Measurements from ENCODE around the gene SLCO1B3.

Gene SLCO1B3

DNA sequence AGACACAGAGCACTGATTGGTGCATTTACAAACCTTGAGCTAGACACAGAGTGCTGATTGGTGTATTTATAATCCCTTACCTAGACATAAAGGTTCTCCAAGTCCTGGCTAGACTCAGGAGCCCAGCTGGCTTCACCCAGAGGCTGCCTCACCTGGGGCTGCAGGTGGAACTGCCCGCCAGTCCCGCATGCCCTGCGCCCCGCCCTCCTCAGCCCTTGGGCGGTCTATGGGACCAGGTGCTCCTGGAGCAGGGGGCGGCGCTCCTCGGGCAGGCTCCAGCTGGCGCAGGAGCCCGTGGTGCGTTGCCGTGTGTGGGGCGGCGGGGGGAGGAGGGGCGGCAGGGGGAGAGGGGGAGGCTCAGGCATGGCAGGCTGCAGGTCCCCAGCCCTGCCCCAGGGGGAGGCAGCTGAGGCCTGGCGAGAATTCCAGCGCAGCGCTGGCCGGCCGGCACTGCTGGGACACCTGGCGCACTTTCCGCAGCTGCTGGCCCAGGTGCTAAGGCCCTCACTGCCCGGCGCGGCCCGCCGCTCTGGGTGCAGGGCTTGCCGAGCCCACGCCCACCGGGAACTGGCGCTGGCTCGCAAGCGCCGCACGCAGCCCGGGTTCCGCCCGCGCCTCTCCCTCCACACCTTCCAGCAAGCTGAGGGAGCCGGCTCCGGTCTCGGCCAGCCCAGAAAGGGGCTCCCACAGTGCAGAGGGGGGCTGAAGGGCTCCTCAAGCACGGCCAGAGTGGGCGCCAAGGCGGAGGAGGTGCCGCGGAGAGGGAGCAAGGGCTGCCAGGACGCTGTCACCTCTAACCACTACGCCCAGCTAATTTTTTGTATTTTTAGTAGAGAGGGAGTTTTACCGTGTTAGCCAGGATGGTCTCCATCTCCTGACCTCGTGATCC lies 3.1 kb upstream of the SLCO1B3 start:
- H3K9ac ChIP-seq (ENCODE audit: low read depth in 1 of 2, low read length in 2 of 2) = no peak overlapping the region
- H3K4me1 ChIP-seq (ENCODE audit: control insufficient read depth in 2 of 2, insufficient read depth in 2 of 2, low read length in 2 of 2) = no peaks in the 10 kb centered on the region
- no peak overlapping the region for H3K27ac ChIP-seq (ENCODE audit: low read depth in 2 of 2, low read length in 2 of 2)
- no peaks in the 10 kb centered on the region for H3K36me3 ChIP-seq (ENCODE audit: control insufficient read depth in 2 of 2, insufficient read depth in 2 of 2, low read length in 2 of 2)
- H3K27me3 ChIP-seq (ENCODE audit: control insufficient read depth in 2 of 2, insufficient read depth in 2 of 2, low read length in 2 of 2) = no peaks in the 10 kb centered on the region
- H3K4me3 ChIP-seq (ENCODE audit: low read length in 2 of 2) = no peak overlapping the region
- no peaks in the 10 kb centered on the region for H3K9me3 ChIP-seq (ENCODE audit: control insufficient read depth in 2 of 2, low read length in 2 of 2)

DNA sequence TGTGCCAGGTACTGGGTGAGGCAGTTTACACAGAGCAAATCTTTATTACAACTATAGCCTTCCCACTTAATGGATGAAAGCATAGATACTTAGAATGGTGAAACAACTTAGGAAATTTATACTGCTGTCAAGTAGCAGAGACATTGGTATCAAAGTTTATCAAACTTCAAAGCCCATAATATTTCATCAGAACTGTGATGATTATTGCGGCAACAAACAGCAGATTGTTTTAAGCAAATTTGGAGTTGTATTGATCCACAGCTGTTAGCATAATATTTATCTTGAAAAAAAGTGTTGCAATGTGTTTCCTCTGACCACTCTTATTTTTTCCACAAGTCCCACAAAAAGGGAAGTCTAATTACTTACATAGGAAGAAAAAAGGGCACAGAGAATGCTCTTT lies 2.0 kb upstream of the SLCO1B3 start:
- Histone ChIP-seq H3K36me3 (ENCODE audit: control insufficient read depth in 2 of 2, insufficient read depth in 2 of 2, low read length in 2 of 2) (no peaks in the 10 kb centered on the region), H3K27ac (ENCODE audit: low read depth in 2 of 2, low read length in 2 of 2) (no peak overlapping the region), H3K9me3 (ENCODE audit: control insufficient read depth in 2 of 2, low read length in 2 of 2) (no peaks in the 10 kb centered on the region), H3K4me3 (ENCODE audit: low read length in 2 of 2) (no peak overlapping the region), H3K4me1 (ENCODE audit: control insufficient read depth in 2 of 2, insufficient read depth in 2 of 2, low read length in 2 of 2) (no peaks in the 10 kb centered on the region), H3K27me3 (ENCODE audit: control insufficient read depth in 2 of 2, insufficient read depth in 2 of 2, low read length in 2 of 2) (no peaks in the 10 kb centered on the region), H3K9ac (ENCODE audit: low read depth in 1 of 2, low read length in 2 of 2) (no peak overlapping the region)

DNA sequence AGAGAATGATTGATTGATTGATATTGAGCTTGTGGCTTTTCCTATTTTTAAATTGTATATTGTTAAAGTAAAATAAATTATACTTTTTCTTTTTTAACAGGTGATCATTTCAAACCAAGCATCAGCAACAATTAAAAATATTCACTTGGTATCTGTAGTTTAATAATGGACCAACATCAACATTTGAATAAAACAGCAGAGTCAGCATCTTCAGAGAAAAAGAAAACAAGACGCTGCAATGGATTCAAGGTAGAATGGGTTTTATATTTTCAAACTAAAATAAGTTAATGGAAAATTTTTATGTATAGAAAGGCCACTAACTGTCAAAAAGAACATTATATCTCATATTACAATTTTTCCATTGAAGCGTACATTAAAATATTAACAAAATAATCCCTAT lies 5.1 kb downstream of the SLCO1B3 start:
- no peaks in the 10 kb centered on the region for H3K36me3 ChIP-seq (ENCODE audit: control insufficient read depth in 2 of 2, insufficient read depth in 2 of 2, low read length in 2 of 2)
- H3K4me1 ChIP-seq (ENCODE audit: control insufficient read depth in 2 of 2, insufficient read depth in 2 of 2, low read length in 2 of 2) = no peaks in the 10 kb centered on the region
- no peaks in the 10 kb centered on the region for H3K27me3 ChIP-seq (ENCODE audit: control insufficient read depth in 2 of 2, insufficient read depth in 2 of 2, low read length in 2 of 2)
- no peak overlapping the region for H3K4me3 ChIP-seq (ENCODE audit: low read length in 2 of 2)
- no peak overlapping the region for H3K27ac ChIP-seq (ENCODE audit: low read depth in 2 of 2, low read length in 2 of 2)
- H3K9me3 ChIP-seq (ENCODE audit: control insufficient read depth in 2 of 2, low read length in 2 of 2) = no peaks in the 10 kb centered on the region
- H3K9ac ChIP-seq (ENCODE audit: low read depth in 1 of 2, low read length in 2 of 2) = no peak overlapping the region

DNA sequence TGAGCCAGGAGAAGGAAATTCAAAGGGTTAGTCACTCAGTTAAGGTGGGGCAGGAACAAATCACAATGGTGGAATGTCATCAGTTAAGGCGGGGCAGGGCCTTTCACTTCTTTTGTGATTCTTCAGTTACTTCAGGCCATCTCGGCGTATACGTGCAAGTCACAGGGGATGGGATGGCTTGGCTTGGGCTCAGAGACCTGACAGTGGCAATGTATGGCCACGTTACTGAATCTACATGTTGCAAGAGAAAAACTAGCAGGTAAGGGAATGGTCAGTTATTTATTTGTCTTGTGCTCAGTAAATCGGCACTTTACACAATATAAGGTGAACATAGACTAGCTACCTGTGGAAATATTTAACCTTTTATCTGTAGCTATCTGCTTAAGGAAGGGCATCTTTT lies 11.9 kb downstream of the SLCO1B3 start:
- H3K4me1 ChIP-seq (ENCODE audit: control insufficient read depth in 2 of 2, insufficient read depth in 2 of 2, low read length in 2 of 2) = no peaks in the 10 kb centered on the region
- no peaks in the 10 kb centered on the region for H3K27me3 ChIP-seq (ENCODE audit: control insufficient read depth in 2 of 2, insufficient read depth in 2 of 2, low read length in 2 of 2)
- H3K27ac ChIP-seq (ENCODE audit: low read depth in 2 of 2, low read length in 2 of 2) = no peak overlapping the region
- no peak overlapping the region for H3K9ac ChIP-seq (ENCODE audit: low read depth in 1 of 2, low read length in 2 of 2)
- no peaks in the 10 kb centered on the region for H3K9me3 ChIP-seq (ENCODE audit: control insufficient read depth in 2 of 2, low read length in 2 of 2)
- H3K36me3 ChIP-seq (ENCODE audit: control insufficient read depth in 2 of 2, insufficient read depth in 2 of 2, low read length in 2 of 2) = no peaks in the 10 kb centered on the region
- no peak overlapping the region for H3K4me3 ChIP-seq (ENCODE audit: low read length in 2 of 2)

DNA sequence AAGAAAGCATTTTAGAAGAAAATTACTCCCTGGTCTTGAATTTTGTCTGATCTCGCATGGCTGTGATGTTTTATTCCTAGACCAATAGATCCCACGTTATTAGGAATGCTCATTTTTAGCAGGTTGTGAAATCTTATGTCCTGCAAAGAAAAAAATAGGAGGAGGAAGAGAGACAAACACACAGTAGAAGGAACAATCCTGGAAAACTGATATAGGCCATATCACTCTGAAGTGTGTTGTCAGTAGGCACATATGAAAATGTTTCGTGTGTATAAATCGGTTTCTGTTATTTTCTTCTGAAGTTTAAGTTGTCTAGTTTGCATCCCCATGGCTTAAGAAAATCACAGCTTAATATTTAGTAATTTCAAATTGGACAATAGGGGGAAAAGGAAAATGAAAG lies 12.4 kb downstream of the SLCO1B3 start:
- no peak overlapping the region for H3K27ac ChIP-seq (ENCODE audit: low read depth in 2 of 2, low read length in 2 of 2)
- no peaks in the 10 kb centered on the region for H3K4me1 ChIP-seq (ENCODE audit: control insufficient read depth in 2 of 2, insufficient read depth in 2 of 2, low read length in 2 of 2)
- H3K36me3 ChIP-seq (ENCODE audit: control insufficient read depth in 2 of 2, insufficient read depth in 2 of 2, low read length in 2 of 2) = no peaks in the 10 kb centered on the region
- no peak overlapping the region for H3K4me3 ChIP-seq (ENCODE audit: low read length in 2 of 2)
- H3K9me3 ChIP-seq (ENCODE audit: control insufficient read depth in 2 of 2, low read length in 2 of 2) = no peaks in the 10 kb centered on the region
- no peaks in the 10 kb centered on the region for H3K27me3 ChIP-seq (ENCODE audit: control insufficient read depth in 2 of 2, insufficient read depth in 2 of 2, low read length in 2 of 2)
- H3K9ac ChIP-seq (ENCODE audit: low read depth in 1 of 2, low read length in 2 of 2) = no peak overlapping the region

DNA sequence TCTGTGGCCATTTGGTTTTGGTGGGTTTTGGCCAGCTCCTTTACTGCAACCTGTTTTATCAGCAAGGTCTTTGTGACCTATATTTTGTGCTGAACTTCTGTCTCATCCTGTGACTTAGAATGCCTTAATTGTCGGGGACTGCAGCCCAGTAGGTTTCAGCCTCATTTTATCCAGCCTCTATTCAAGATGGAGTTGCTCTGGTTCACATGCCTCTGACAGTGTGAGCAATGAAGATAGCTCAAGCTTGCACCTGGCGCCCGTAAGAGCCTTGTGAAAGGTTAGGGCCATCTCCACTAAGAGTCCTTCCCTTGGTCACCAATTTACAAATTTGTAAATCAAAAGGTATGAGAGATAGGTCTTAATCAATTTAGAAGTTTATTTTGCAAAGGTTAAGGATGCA lies 19.4 kb downstream of the SLCO1B3 start:
- H3K27ac ChIP-seq (ENCODE audit: low read depth in 2 of 2, low read length in 2 of 2) = no peak overlapping the region
- no peak overlapping the region for H3K4me3 ChIP-seq (ENCODE audit: low read length in 2 of 2)
- H3K9ac ChIP-seq (ENCODE audit: low read depth in 1 of 2, low read length in 2 of 2) = no peak overlapping the region
- H3K4me1 ChIP-seq (ENCODE audit: control insufficient read depth in 2 of 2, insufficient read depth in 2 of 2, low read length in 2 of 2) = no peaks in the 10 kb centered on the region
- no peaks in the 10 kb centered on the region for H3K9me3 ChIP-seq (ENCODE audit: control insufficient read depth in 2 of 2, low read length in 2 of 2)
- no peaks in the 10 kb centered on the region for H3K27me3 ChIP-seq (ENCODE audit: control insufficient read depth in 2 of 2, insufficient read depth in 2 of 2, low read length in 2 of 2)
- no peaks in the 10 kb centered on the region for H3K36me3 ChIP-seq (ENCODE audit: control insufficient read depth in 2 of 2, insufficient read depth in 2 of 2, low read length in 2 of 2)

DNA sequence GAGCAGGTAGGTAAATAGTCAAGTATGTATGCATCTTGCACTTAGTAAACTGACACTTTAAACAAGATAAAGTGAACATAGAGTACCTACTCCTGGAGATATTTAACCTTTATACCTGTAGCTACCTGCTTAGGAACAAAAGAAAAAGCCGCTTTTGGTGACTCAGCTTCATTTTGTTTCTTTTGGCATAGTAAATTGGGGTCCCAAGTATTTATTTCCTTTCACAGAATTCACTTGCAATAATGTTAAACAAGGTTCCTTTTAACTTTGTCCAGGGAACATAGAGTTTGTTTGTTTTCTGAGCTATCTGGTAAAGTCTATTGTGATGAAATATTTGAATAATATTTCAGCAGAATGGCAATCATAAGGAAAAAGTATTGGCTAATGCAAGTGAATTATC lies 20.0 kb downstream of the SLCO1B3 start:
- no peaks in the 10 kb centered on the region for H3K4me1 ChIP-seq (ENCODE audit: control insufficient read depth in 2 of 2, insufficient read depth in 2 of 2, low read length in 2 of 2)
- no peaks in the 10 kb centered on the region for H3K36me3 ChIP-seq (ENCODE audit: control insufficient read depth in 2 of 2, insufficient read depth in 2 of 2, low read length in 2 of 2)
- H3K9ac ChIP-seq (ENCODE audit: low read depth in 1 of 2, low read length in 2 of 2) = no peak overlapping the region
- H3K27me3 ChIP-seq (ENCODE audit: control insufficient read depth in 2 of 2, insufficient read depth in 2 of 2, low read length in 2 of 2) = no peaks in the 10 kb centered on the region
- no peaks in the 10 kb centered on the region for H3K9me3 ChIP-seq (ENCODE audit: control insufficient read depth in 2 of 2, low read length in 2 of 2)
- H3K27ac ChIP-seq (ENCODE audit: low read depth in 2 of 2, low read length in 2 of 2) = no peak overlapping the region
- no peak overlapping the region for H3K4me3 ChIP-seq (ENCODE audit: low read length in 2 of 2)

DNA sequence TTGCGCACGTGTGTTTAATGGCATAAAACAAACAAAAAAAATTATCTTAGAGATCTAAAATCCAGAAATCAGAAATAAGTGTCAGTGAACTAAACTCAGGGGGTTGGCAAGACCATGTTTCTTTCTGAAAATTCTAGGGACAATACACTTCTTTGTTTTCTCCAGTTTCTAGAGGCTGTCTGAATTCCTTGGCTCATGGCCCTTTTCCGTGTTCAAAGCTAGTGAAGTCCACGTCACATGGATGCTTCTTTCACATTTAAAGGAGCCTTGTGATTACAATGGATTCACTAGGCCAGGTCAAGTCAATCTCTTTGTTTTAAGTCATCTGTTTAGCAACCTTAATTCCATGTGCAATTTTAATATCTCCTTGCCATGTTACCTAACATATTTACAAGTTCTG lies 22.4 kb downstream of the SLCO1B3 start:
- Histone ChIP-seq H3K9me3 (ENCODE audit: control insufficient read depth in 2 of 2, low read length in 2 of 2) (no peaks in the 10 kb centered on the region), H3K9ac (ENCODE audit: low read depth in 1 of 2, low read length in 2 of 2) (no peak overlapping the region), H3K27ac (ENCODE audit: low read depth in 2 of 2, low read length in 2 of 2) (no peak overlapping the region), H3K4me1 (ENCODE audit: control insufficient read depth in 2 of 2, insufficient read depth in 2 of 2, low read length in 2 of 2) (no peaks in the 10 kb centered on the region), H3K36me3 (ENCODE audit: control insufficient read depth in 2 of 2, insufficient read depth in 2 of 2, low read length in 2 of 2) (no peaks in the 10 kb centered on the region), H3K27me3 (ENCODE audit: control insufficient read depth in 2 of 2, insufficient read depth in 2 of 2, low read length in 2 of 2) (no peaks in the 10 kb centered on the region), H3K4me3 (ENCODE audit: low read length in 2 of 2) (no peak overlapping the region)

DNA sequence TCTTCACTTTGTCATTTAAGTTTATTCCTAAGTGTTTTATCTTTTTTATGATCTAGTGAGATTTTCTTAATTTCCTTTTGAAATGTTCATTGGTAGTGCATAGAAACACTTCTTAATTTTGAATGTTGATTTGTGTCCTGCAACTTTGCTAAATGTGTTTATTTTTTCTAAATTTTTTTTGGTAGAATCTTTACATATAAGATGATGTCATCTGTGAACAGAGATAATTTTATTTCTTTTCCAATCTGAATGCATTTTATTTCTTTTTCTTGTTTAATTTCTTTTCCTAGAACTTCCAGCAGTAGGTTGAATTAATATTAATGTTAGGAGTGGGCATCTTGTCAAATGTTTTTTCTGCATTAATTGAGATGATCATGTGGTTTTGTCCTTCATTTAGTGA lies 42.1 kb downstream of the SLCO1B3 start:
- Histone ChIP-seq H3K36me3 (ENCODE audit: control insufficient read depth in 2 of 2, insufficient read depth in 2 of 2, low read length in 2 of 2) (no peaks in the 10 kb centered on the region), H3K27me3 (ENCODE audit: control insufficient read depth in 2 of 2, insufficient read depth in 2 of 2, low read length in 2 of 2) (no peaks in the 10 kb centered on the region), H3K27ac (ENCODE audit: low read depth in 2 of 2, low read length in 2 of 2) (no peak overlapping the region), H3K9ac (ENCODE audit: low read depth in 1 of 2, low read length in 2 of 2) (no peak overlapping the region), H3K4me1 (ENCODE audit: control insufficient read depth in 2 of 2, insufficient read depth in 2 of 2, low read length in 2 of 2) (no peaks in the 10 kb centered on the region), H3K9me3 (ENCODE audit: control insufficient read depth in 2 of 2, low read length in 2 of 2) (no peaks in the 10 kb centered on the region), H3K4me3 (ENCODE audit: low read length in 2 of 2) (no peak overlapping the region)

DNA sequence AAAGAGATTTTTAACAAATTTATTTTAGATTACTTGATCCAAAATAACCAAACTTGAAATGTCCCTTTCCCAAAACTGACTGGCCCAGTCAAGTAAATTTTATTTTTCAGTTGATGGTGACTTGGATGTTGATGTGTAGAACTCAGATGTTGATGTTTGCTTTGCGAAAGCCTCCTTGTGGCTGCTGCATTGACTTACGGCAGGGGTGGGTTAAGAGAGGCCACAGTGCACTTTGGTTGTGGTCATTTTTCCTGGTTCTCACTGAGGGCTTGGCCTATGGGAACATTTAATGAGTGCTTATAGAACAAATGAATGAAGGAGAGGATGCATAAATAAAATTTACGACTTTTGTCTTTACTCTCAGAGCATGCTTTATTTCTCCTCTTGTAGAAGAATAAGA lies 52.6 kb downstream of the SLCO1B3 start:
- Histone ChIP-seq H3K9me3 (ENCODE audit: control insufficient read depth in 2 of 2, low read length in 2 of 2) (no peaks in the 10 kb centered on the region), H3K36me3 (ENCODE audit: control insufficient read depth in 2 of 2, insufficient read depth in 2 of 2, low read length in 2 of 2) (no peaks in the 10 kb centered on the region), H3K9ac (ENCODE audit: low read depth in 1 of 2, low read length in 2 of 2) (no peak overlapping the region), H3K27me3 (ENCODE audit: control insufficient read depth in 2 of 2, insufficient read depth in 2 of 2, low read length in 2 of 2) (no peaks in the 10 kb centered on the region), H3K4me3 (ENCODE audit: low read length in 2 of 2) (no peak overlapping the region), H3K4me1 (ENCODE audit: control insufficient read depth in 2 of 2, insufficient read depth in 2 of 2, low read length in 2 of 2) (no peaks in the 10 kb centered on the region), H3K27ac (ENCODE audit: low read depth in 2 of 2, low read length in 2 of 2) (no peak overlapping the region)
